IMR-90 (cell line): ENCODE measurements around the gene TPSD1. TPM values are rescaled to one million over a fixed set of nuclear protein-coding genes. Genes with fewer than 3 reads are reported as not detected.
"Not testable (repeated sequence)": the region's sequence is repeated elsewhere in the genome, so short reads cannot be mapped to it uniquely, and the experiment has no call there.

Source experiments
- ATAC-seq: fragments of 200-7000 bp; cut with Tn5 transposase; 2 replicates; pipeline ENCODE4 v1.9.1; 2020; ENCODE audit warnings: low read depth, mild to moderate bottlenecking, moderate library complexity
- BruUV-seq: library from RNA; stranded (reverse); fragments of 400-500 nt; replicated peaks from 2 replicates; lab custom pipeline; 2021; lab: Mats Ljungman, UMichigan
- CTCF ChIA-PET: fragments of 300-600 bp; formaldehyde crosslinking; extraction: SDS; loops from one replicate; lab custom pipeline; 2021; ENCODE audit warnings: antibody characterized with exemption; lab: Yijun Ruan, JAX
- POLR2A ChIA-PET: fragments of 300-600 bp; sonication (Branson Sonifier 250); formaldehyde crosslinking; loops from one replicate; lab custom pipeline; 2022; ENCODE audit warnings: antibody characterized with exemption; ENCODE audit not compliant: unreplicated experiment; lab: Charles Lee
- DNase-seq: peaks from one replicate; pipeline ENCODE4 v3.0.0; 2013
- H2AFZ ChIP-seq: replicated peaks from 2 replicates; pipeline ENCODE3; 2013; ENCODE audit warnings: low read length, mild to moderate bottlenecking; ENCODE audit not compliant: poor library complexity
- H2AK5ac ChIP-seq: 2 replicates; pipeline ENCODE4 v1.6.1; 2013; ENCODE audit warnings: low read depth, low read length, inconsistent platforms
- H2AK9ac ChIP-seq: replicated peaks from 2 replicates; pipeline ENCODE3; 2013; ENCODE audit warnings: mild to moderate bottlenecking, low read depth, low read length, moderate library complexity; ENCODE audit not compliant: poor library complexity
- H2BK120ac ChIP-seq: 2 replicates; pipeline ENCODE4 v1.6.1; 2013; ENCODE audit warnings: low read depth, low read length, inconsistent platforms
- H2BK15ac ChIP-seq: 3 replicates; pipeline ENCODE4 v1.6.1; 2013; ENCODE audit warnings: low read depth, low read length, inconsistent platforms
- H2BK20ac ChIP-seq: 2 replicates; pipeline ENCODE4 v1.6.1; 2013; ENCODE audit warnings: low read depth, mild to moderate bottlenecking, inconsistent platforms, low read length, moderate library complexity
- H2BK5ac ChIP-seq: 2 replicates; pipeline ENCODE4 v1.6.1; 2013; ENCODE audit warnings: mild to moderate bottlenecking, low read depth, low read length, inconsistent platforms; ENCODE audit not compliant: poor library complexity, severe bottlenecking
- H3K14ac ChIP-seq: replicated peaks from 2 replicates; pipeline ENCODE4 v1.6.1; 2013; ENCODE audit warnings: low read depth, low read length, inconsistent platforms
- H3K18ac ChIP-seq: 2 replicates; pipeline ENCODE4 v1.6.1; 2013; ENCODE audit warnings: low read depth, low read length, control low read depth
- H3K23ac ChIP-seq: 2 replicates; pipeline ENCODE4 v1.6.1; 2013; ENCODE audit warnings: low read depth, low read length, inconsistent platforms
- H3K27ac ChIP-seq: 2 replicates; pipeline ENCODE4 v1.5.1; 2013; ENCODE audit warnings: mild to moderate bottlenecking, control low read depth, low read length; ENCODE audit not compliant: insufficient read depth
- H3K27me3 ChIP-seq: 2 replicates; pipeline ENCODE4 v1.6.1; 2013; ENCODE audit warnings: low read length; ENCODE audit not compliant: control insufficient read depth, insufficient read depth
- H3K36me3 ChIP-seq: 2 replicates; pipeline ENCODE4 v1.6.1; 2013; ENCODE audit warnings: low read length, mixed read lengths; ENCODE audit not compliant: control insufficient read depth, insufficient read depth
- H3K4ac ChIP-seq: 2 replicates; pipeline ENCODE4 v1.6.1; 2013; ENCODE audit warnings: low read depth, low read length, inconsistent platforms
- H3K4me1 ChIP-seq: 2 replicates; pipeline ENCODE4 v1.6.1; 2013; ENCODE audit warnings: low read length, mixed read lengths; ENCODE audit not compliant: control insufficient read depth, insufficient read depth
- H3K4me2 ChIP-seq: 2 replicates; pipeline ENCODE4 v1.6.1; 2013; ENCODE audit warnings: low read depth, mild to moderate bottlenecking, control low read depth, low read length, moderate library complexity
- H3K4me3 ChIP-seq: 2 replicates; pipeline ENCODE4 v1.5.1; 2013; ENCODE audit warnings: low read depth, mild to moderate bottlenecking, control low read depth, low read length, moderate library complexity; ENCODE audit not compliant: insufficient read depth
- H3K56ac ChIP-seq: 2 replicates; pipeline ENCODE4 v1.6.1; 2013; ENCODE audit warnings: low read length, inconsistent platforms; ENCODE audit not compliant: insufficient read depth; ENCODE audit errors: extremely low read depth
- H3K79me1 ChIP-seq, 2 experiments: 2 replicates each; pipeline ENCODE4 v1.6.1; 2013; ENCODE audit warnings: low read length in 2 of 2, inconsistent platforms in 1 of 2, low read depth in 1 of 2
- H3K9ac ChIP-seq: 2 replicates; pipeline ENCODE4 v1.6.1; 2013; ENCODE audit warnings: low read depth, low read length, control low read depth
- H3K9me1 ChIP-seq: 2 replicates; pipeline ENCODE4 v1.6.1; 2013; ENCODE audit warnings: low read length, inconsistent platforms; ENCODE audit not compliant: insufficient read depth
- H3K9me3 ChIP-seq: 2 replicates; pipeline ENCODE4 v1.6.1; 2013; ENCODE audit warnings: low read length; ENCODE audit not compliant: control insufficient read depth, insufficient read depth
- H4K20me1 ChIP-seq: 2 replicates; pipeline ENCODE4 v1.6.1; 2013; ENCODE audit warnings: low read length, inconsistent platforms; ENCODE audit not compliant: insufficient read depth
- H4K5ac ChIP-seq: 2 replicates; pipeline ENCODE4 v1.6.1; 2013; ENCODE audit warnings: mild to moderate bottlenecking, low read depth, low read length, control low read depth
- H4K8ac ChIP-seq, 2 experiments: 2 replicates each; pipeline ENCODE4 v1.6.1; 2013; ENCODE audit warnings: low read depth in 2 of 2, low read length in 2 of 2, control low read depth in 1 of 2, inconsistent platforms in 1 of 2
- H4K91ac ChIP-seq: 2 replicates; pipeline ENCODE4 v1.6.1; 2013; ENCODE audit warnings: low read depth, low read length, inconsistent platforms; ENCODE audit not compliant: insufficient read depth
- WGBS, 2 experiments: methylation state at CpG; one replicate each; pipeline versions ENCODE4 v1.1.5 to v1.1.7; 2013; ENCODE audit warnings: missing lambda C conversion rate in 2 of 2; ENCODE audit not compliant: insufficient read length in 1 of 2; ENCODE audit errors: extremely low coverage in 2 of 2; 5-methylcytosine and 5-hydroxymethylcytosine counted together
- dilution Hi-C: fragments of 300-500 bp; cut with HindIII; formaldehyde crosslinking; loops from one replicate; pipeline ENCODE4 v1.14.3; 2018; ENCODE audit warnings: low sequenced_read_pairs; ENCODE audit not compliant: unreplicated experiment
- in situ Hi-C: fragments of 300-500 bp; cut with MboI; formaldehyde crosslinking; loops from 3 replicates; pipeline ENCODE4 v1.14.3; 2019; ENCODE audit warnings: low sequenced_read_pairs, inconsistent platforms, mixed read lengths
- intact Hi-C: fragments of 100-400 bp; cut with micrococcal nuclease; formaldehyde crosslinking; loops from 2 replicates; pipeline ENCODE4 v1.10.0; 2022
- polyA plus RNA-seq, 3 experiments: library from polyadenylated mRNA; depleted of rRNA; stranded (reverse); fragments of >200 nt; gene quantifications; 2 replicates each; pipeline ENCODE4 v1.2.3, GENCODE V29; 2012; ENCODE audit warnings: low replicate concordance in 1 of 3
- total RNA-seq: library from RNA; depleted of rRNA; stranded (reverse); fragments of >200 nt; gene quantifications from 2 replicates; pipeline ENCODE4 v1.2.3, GENCODE V29; 2012

TPSD1 gene
- total and polyA plus RNA-seq, 2 of the 4 experiments (the other 2 are of a cell fraction): not detected

DNA sequence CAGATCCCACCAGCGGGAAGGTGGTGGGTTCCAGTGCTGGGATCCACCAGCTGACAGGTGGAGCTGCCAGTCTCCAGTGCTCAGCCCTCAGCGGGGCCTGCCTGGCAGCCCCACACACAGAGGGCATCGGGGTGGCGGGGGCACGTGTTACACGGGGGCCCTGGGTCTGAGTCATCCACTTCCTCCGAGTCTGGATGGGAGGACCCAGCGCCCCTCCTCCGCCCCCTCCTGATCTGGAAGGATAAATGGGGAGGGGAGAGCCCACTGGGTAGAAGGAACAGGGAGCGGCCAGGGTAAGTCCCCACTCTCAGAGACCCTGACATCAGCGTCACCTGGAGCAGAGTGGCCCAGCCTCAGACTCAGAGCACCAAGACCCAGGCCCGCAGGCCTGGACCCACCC is 15.4 kb upstream of the TPSD1 start, which contains the start of gene TPSAB1:
Gene TPSAB1 (plus strand): TSS at position 270 of the 400 bp plus-strand sequence. CDS start 234 bp downstream, outside the sequence.
- in situ Hi-C loops, POLR2A ChIA-PET: not testable (repeated sequence)
- no CpG with 5 or more reads among the region's 12 CpGs for WGBS, 2 experiments

DNA sequence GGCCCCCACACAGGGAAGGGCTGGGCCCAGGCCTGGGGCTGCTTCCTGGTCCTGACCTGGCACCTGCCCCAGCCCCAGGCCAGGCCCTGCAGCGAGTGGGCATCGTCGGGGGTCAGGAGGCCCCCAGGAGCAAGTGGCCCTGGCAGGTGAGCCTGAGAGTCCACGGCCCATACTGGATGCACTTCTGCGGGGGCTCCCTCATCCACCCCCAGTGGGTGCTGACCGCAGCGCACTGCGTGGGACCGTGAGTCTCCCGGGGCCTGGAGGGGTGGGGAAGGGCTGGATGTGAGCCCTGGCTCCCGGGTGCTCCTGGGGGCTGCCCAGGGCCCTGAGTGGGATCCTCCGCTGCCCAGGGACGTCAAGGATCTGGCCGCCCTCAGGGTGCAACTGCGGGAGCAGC is 14.8 kb upstream of the TPSD1 start:
- H3K4ac ChIP-seq, H3K4me3 ChIP-seq, BruUV-seq, H2AK9ac ChIP-seq, ATAC-seq, H3K56ac ChIP-seq, H3K36me3 ChIP-seq, CTCF ChIA-PET, H3K4me1 ChIP-seq, H3K4me2 ChIP-seq, H2AK5ac ChIP-seq, H3K79me1 ChIP-seq, H3K18ac ChIP-seq, dilution Hi-C loops, POLR2A ChIA-PET, H3K27ac ChIP-seq, DNase-seq, H2BK5ac ChIP-seq, H4K8ac ChIP-seq, H3K27me3 ChIP-seq, H3K9me3 ChIP-seq, H2AFZ ChIP-seq, H3K23ac ChIP-seq, H2BK15ac ChIP-seq, in situ Hi-C loops, H3K9me1 ChIP-seq, H4K91ac ChIP-seq, H4K20me1 ChIP-seq, intact Hi-C loops, H2BK120ac ChIP-seq, H4K5ac ChIP-seq, H3K14ac ChIP-seq, H2BK20ac ChIP-seq, H3K9ac ChIP-seq: not testable (repeated sequence)
- WGBS, 2 experiments: no CpG with 5 or more reads among the region's 15 CpGs

More for the DNA sequence above, 15.4 kb upstream of the TPSD1 start, which contains the start of gene TPSAB1:
- H3K9ac ChIP-seq, H3K36me3 ChIP-seq, H4K20me1 ChIP-seq, dilution Hi-C loops, H3K9me1 ChIP-seq, H3K9me3 ChIP-seq, H3K27ac ChIP-seq, H2AFZ ChIP-seq, H3K27me3 ChIP-seq, H3K4me2 ChIP-seq, H2BK120ac ChIP-seq, H2AK5ac ChIP-seq, ATAC-seq, H3K14ac ChIP-seq, H3K23ac ChIP-seq, H4K8ac ChIP-seq, H3K18ac ChIP-seq, H4K91ac ChIP-seq, H3K79me1 ChIP-seq, H3K56ac ChIP-seq, H3K4me3 ChIP-seq, CTCF ChIA-PET, intact Hi-C loops, H2AK9ac ChIP-seq, H2BK15ac ChIP-seq, BruUV-seq, H2BK20ac ChIP-seq, H3K4ac ChIP-seq, H2BK5ac ChIP-seq, DNase-seq, H3K4me1 ChIP-seq, H4K5ac ChIP-seq: not testable (repeated sequence)
